Suprapubic skin (tissue), 4 donors: ENCODE results near the gene EPHA6. TPM values are rescaled to one million over a fixed set of nuclear protein-coding genes. Genes with fewer than 3 reads are reported as not detected.

Source experiments
- DNase-seq, 2 donors: peaks; one replicate each; pipeline ENCODE4 v3.0.0-alpha.2; 2019; ENCODE audit warnings: low spot score in 2 of 2
- H3K27ac ChIP-seq: fragments of 200-600 bp; sonication (generic); one replicate; pipeline ENCODE4 v1.5.1; 2019
- H3K27me3 ChIP-seq: fragments of 200-600 bp; sonication (generic); one replicate; pipeline ENCODE4 v1.5.1; 2019
- H3K36me3 ChIP-seq: fragments of 200-600 bp; sonication (generic); one replicate; pipeline ENCODE4 v1.5.1; 2019
- H3K4me1 ChIP-seq: fragments of 200-600 bp; sonication (generic); one replicate; pipeline ENCODE4 v1.5.1; 2019
- H3K4me3 ChIP-seq: fragments of 200-600 bp; sonication (generic); one replicate; pipeline ENCODE4 v1.5.1; 2019; ENCODE audit warnings: mild to moderate bottlenecking
- H3K9me3 ChIP-seq: fragments of 200-600 bp; sonication (generic); one replicate; pipeline ENCODE4 v1.5.1; 2019
- CTCF ChIP-seq, 2 donors: fragments of 200-600 bp in 1 of 2; fragments of 450-650 bp in 1 of 2; sonication (generic) in 1 of 2; IDR thresholded peaks; one replicate each; pipeline ENCODE4 v1.5.1; 2016 to 2019; ENCODE audit warnings: antibody characterized with exemption in 2 of 2, mild to moderate bottlenecking in 1 of 2, moderate library complexity in 1 of 2
- EP300 ChIP-seq: sonication (generic); formaldehyde crosslinking; IDR thresholded peaks from one replicate; pipeline ENCODE4 v1.6.1; 2017; ENCODE audit warnings: antibody characterized with exemption
- POLR2A ChIP-seq, 2 donors: fragments of 450-650 bp; IDR thresholded peaks; one replicate each; pipeline ENCODE4 v1.6.1; 2017; ENCODE audit warnings: antibody characterized with exemption in 2 of 2, mild to moderate bottlenecking in 2 of 2, moderate library complexity in 2 of 2
- POLR2AphosphoS5 ChIP-seq, 3 donors: sonication (generic); formaldehyde crosslinking; IDR thresholded peaks; one replicate each; pipeline ENCODE4 v1.6.1; 2017; ENCODE audit warnings: antibody characterized with exemption in 3 of 3
- WGBS: methylation state at CpG from one replicate; pipeline ENCODE4 v1.1.5; 2018; 5-methylcytosine and 5-hydroxymethylcytosine counted together
- total RNA-seq, 4 donors: library from RNA; depleted of rRNA; stranded (reverse); fragments of >200 nt; gene quantifications; one replicate each; pipeline ENCODE4 v1.1.0, GENCODE V29; 2016

The EPHA6 gene
- total RNA-seq: not detected

GRCh38 chr3:96813820-96814650 is at the start of gene EPHA6:
TSS of gene EPHA6 (plus strand) at chr3:96814594.
- DNase-seq: peak; percentile 71 to 80
- no peak within 1 kb of the TSS for H3K27ac ChIP-seq
- H3K4me1 ChIP-seq: peaks cover 22% of the 10 kb centered on the region
- H3K27me3 ChIP-seq: peaks cover 34% of the 10 kb centered on the region
- no peaks in the 10 kb centered on the region for H3K9me3 ChIP-seq
- H3K36me3 ChIP-seq: no peaks in the 10 kb centered on the region
- TF ChIP-seq POLR2A (IDR thresholded peaks at IDR 0.05) (no peak), POLR2AphosphoS5 (IDR thresholded peaks at IDR 0.05) (no peak), CTCF (IDR thresholded peaks at IDR 0.05) (no peak), EP300 (no peak)
- WGBS: 3% methylated on average over 16 of the region's 83 CpGs
- H3K4me3 ChIP-seq: peak within 1 kb of the TSS; percentile 70

GRCh38 chr3:96776818-96777217 is 37.6 kb upstream of the EPHA6 start:
- WGBS: 80% methylated on average over 43 of the region's 43 CpGs
- DNase-seq: no peak
- Histone ChIP-seq H3K4me3 (no peak overlapping the region), H3K4me1 (no peaks in the 10 kb centered on the region), H3K9me3 (peaks cover 9% of the 10 kb centered on the region), H3K27ac (no peak overlapping the region), H3K27me3 (no peaks in the 10 kb centered on the region), H3K36me3 (no peaks in the 10 kb centered on the region)
- TF ChIP-seq POLR2A (IDR thresholded peaks at IDR 0.05) (no peak), CTCF (IDR thresholded peaks at IDR 0.05) (no peak), EP300 (no peak), POLR2AphosphoS5 (IDR thresholded peaks at IDR 0.05) (no peak)

- no peaks in the 10 kb centered on the region for H3K27me3 ChIP-seq
- no peaks in the 10 kb centered on the region for H3K36me3 ChIP-seq
- DNase-seq: no peak
- no peak overlapping the region for H3K27ac ChIP-seq
- H3K9me3 ChIP-seq: peaks cover 6% of the 10 kb centered on the region
- no peaks in the 10 kb centered on the region for H3K4me1 ChIP-seq
- TF ChIP-seq CTCF (IDR thresholded peaks at IDR 0.05): no peak
- TF ChIP-seq POLR2A (IDR thresholded peaks at IDR 0.05): no peak
- TF ChIP-seq EP300: no peak
- no peak for TF ChIP-seq POLR2AphosphoS5 (IDR thresholded peaks at IDR 0.05)
- WGBS: 79% methylated on average over 6 of the region's 6 CpGs
- H3K4me3 ChIP-seq: no peak overlapping the region
Measured at GRCh38 chr3:96779810-96780209, 34.6 kb upstream of the EPHA6 start.

GRCh38 chr3:96796101-96796500 is 18.3 kb upstream of the EPHA6 start:
- H3K36me3 ChIP-seq: no peaks in the 10 kb centered on the region
- TF ChIP-seq EP300: no peak
- TF ChIP-seq POLR2A (IDR thresholded peaks at IDR 0.05): no peak
- no peak for TF ChIP-seq POLR2AphosphoS5 (IDR thresholded peaks at IDR 0.05)
- TF ChIP-seq CTCF (IDR thresholded peaks at IDR 0.05): no peak
- no peak for DNase-seq
- no peaks in the 10 kb centered on the region for H3K4me1 ChIP-seq
- H3K27ac ChIP-seq: no peak overlapping the region
- H3K4me3 ChIP-seq: no peak overlapping the region
- H3K27me3 ChIP-seq: peaks cover 3% of the 10 kb centered on the region
- 94% methylated on average over 5 of the region's 5 CpGs for WGBS
- no peaks in the 10 kb centered on the region for H3K9me3 ChIP-seq

- 65% methylated on average over 1 of the region's 1 CpG for WGBS
- Histone ChIP-seq H3K36me3 (no peaks in the 10 kb centered on the region), H3K27ac (no peak overlapping the region), H3K4me3 (no peak overlapping the region), H3K4me1 (no peaks in the 10 kb centered on the region), H3K27me3 (peaks cover 12% of the 10 kb centered on the region), H3K9me3 (no peaks in the 10 kb centered on the region)
- TF ChIP-seq POLR2A (IDR thresholded peaks at IDR 0.05): no peak
- no peak for TF ChIP-seq EP300
- no peak for TF ChIP-seq POLR2AphosphoS5 (IDR thresholded peaks at IDR 0.05)
- TF ChIP-seq CTCF (IDR thresholded peaks at IDR 0.05): no peak
- no peak for DNase-seq
Measured at GRCh38 chr3:96803870-96804269, 10.5 kb upstream of the EPHA6 start.
